Activated T-helper 2 cell treated with anti-CD3 and anti-CD28 coated beads, Interferon-gamma antibody, Interleukin-2, Interleukin-4, amounts not matched to agents 10 μg/mL and 5 μg/mL and 100 μg/mL, durations not matched to agents 14 hours and 24 hours and 36 hours (primary cell): ENCODE measurements around the gene USP37. TPM values are rescaled to one million over a fixed set of nuclear protein-coding genes. Genes with fewer than 3 reads are reported as not detected.
A peak's percentile ranks its signal among the peaks of the same experiment; 100 is the strongest.

Source experiments
- DNase-seq: peaks from one replicate; pipeline ENCODE4 v3.0.0; 2021; ENCODE audit warnings: low spot score
- H3K27ac Mint-ChIP-seq: one replicate; pipeline ENCODE4 v1.8.0; 2021; ENCODE audit warnings: mixed read lengths
- H3K27me3 Mint-ChIP-seq: one replicate; pipeline ENCODE4 v1.8.0; 2021; ENCODE audit warnings: low read depth, mixed read lengths
- H3K36me3 Mint-ChIP-seq: one replicate; pipeline ENCODE4 v1.8.0; 2021; ENCODE audit warnings: low read depth, mixed read lengths
- H3K4me1 Mint-ChIP-seq: one replicate; pipeline ENCODE4 v1.8.0; 2021; ENCODE audit warnings: low read depth, mixed read lengths
- H3K4me3 Mint-ChIP-seq: one replicate; pipeline ENCODE4 v1.8.0; 2021; ENCODE audit warnings: low read depth, mild to moderate bottlenecking, moderate library complexity, mixed read lengths
- H3K9me3 Mint-ChIP-seq: one replicate; pipeline ENCODE4 v1.8.0; 2021; ENCODE audit warnings: mixed read lengths
- intact Hi-C: fragments of 100-400 bp; cut with micrococcal nuclease; formaldehyde crosslinking; loops from one replicate; pipeline ENCODE4 v1.15.1; 2023
- total RNA-seq: library from RNA; stranded (reverse); gene quantifications from 2 replicates; pipeline ENCODE4 v1.2.3, GENCODE V29; 2022

The USP37 gene
- total RNA-seq, 1 donor from 2014 or later = 43.7 TPM

DNA sequence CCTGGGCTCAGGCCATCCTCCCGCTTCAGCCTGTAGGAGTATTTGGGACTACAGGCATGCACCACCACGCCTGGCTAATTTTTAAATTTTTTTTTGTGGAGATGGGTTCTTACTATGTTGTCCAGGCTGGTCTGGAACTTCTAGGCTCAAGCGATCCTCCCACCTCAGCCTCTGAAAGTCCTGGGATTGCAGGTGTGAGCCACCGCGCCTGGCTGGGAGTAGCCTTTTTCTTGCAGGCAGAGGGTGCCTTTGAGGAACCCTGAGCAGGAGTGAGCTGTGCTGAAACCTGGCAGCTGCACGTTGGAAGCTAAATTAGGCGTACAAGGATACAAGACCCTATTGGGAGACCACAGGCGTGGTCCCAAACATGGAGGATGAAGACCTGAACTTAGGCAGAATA is 160.4 kb downstream of the USP37 start:
- no peak for DNase-seq
- no peaks in the 10 kb centered on the region for H3K9me3 Mint-ChIP-seq
- intact Hi-C loops = loop anchor here (5.0 to 10.0 kb wide), 4 partner anchors 60 to 847 kb away; partner anchors contain the start of genes TUBA4A and TUBA4B
- no peak overlapping the region for H3K4me3 Mint-ChIP-seq
- no peak overlapping the region for H3K27ac Mint-ChIP-seq
- peaks cover 39% of the 10 kb centered on the region for H3K4me1 Mint-ChIP-seq
- no peaks in the 10 kb centered on the region for H3K27me3 Mint-ChIP-seq
- peaks cover 31% of the 10 kb centered on the region for H3K36me3 Mint-ChIP-seq

DNA sequence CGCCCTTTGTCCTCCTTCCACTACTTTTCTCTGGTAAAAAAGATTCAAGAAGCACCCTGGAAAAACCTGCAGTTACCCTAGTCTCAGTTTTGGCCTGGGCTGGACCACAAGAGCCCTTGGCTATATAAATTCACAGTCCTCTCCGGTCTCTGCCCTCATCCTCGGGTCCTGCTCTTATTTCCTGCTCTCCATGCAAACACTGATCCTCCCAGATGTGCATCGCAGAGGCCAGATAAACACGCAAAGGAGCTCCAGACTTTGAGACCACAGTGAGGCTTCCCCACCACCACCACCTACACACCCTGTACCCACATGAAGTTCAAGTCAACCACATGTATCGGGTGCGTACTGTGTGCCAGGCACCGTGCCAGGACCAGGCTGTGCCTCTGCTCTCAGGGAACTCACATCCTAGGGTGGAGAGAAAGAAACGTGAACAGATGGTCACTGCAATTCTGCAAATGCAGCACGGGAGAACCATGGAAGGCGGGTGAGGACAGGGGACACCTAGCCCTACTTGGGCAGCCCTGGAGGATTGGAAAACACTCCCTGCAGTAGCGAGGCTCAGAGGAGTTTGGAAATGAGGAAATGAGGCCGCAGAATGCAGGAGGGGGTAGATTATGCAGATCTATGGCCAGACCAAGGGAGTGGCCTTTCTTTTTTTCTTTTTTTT is 161.1 kb downstream of the USP37 start:
- Mint-ChIP-seq H3K4me3 (peak overlapping the region; percentile 70), H3K9me3 (no peaks in the 10 kb centered on the region), H3K4me1 (peaks cover 33% of the 10 kb centered on the region), H3K27me3 (no peaks in the 10 kb centered on the region), H3K36me3 (peaks cover 37% of the 10 kb centered on the region), H3K27ac (peak overlapping the region; percentile 81)
- intact Hi-C loops = loop anchor here (1.0 to 10.0 kb wide), 6 partner anchors 11 to 848 kb away; partner anchors contain the start of genes CNOT9, TUBA4A, TUBA4B and USP37
- DNase-seq = peak; percentile 41

DNA sequence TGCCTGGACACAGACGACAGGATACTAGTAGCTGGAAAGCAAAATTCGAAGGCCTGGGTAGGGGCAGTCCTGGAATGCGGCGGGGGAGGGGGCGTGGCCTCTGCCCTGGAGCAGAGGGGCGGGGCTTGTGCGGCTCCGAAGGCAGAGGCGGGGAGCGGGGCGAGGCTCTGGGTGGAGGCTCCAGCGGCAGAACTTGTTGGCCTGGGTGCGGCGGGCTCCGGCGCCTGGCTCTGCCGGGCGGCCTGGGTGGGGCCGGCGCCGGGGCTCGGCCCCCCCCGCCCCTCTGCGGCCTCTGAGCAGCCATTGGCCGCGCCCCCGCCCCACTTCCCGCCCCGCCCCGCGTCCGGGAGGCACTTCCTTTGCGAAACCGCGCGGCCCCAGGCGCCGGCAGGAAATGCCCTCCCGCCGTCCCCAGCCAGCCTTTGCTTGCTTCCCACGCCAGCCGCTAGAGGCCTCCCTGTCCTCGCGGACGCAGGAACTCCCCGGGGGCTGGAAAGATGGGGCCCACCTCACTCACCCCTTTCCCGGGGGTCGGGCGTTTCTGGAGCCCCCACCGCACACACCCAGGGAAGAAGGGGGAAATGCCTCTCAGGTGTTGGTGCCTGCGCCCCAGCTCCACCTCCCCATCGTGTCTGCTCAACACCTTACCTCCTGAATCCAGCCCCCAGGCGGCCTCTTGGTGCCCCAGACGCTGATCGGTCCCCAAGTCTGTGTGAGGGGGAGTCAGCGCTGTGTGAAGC is 161.8 kb downstream of the USP37 start:
- peak overlapping the region; percentile 76 for H3K4me3 Mint-ChIP-seq
- H3K36me3 Mint-ChIP-seq = peaks cover 43% of the 10 kb centered on the region
- DNase-seq = peak; percentile 91
- peak overlapping the region; percentile 81 for H3K27ac Mint-ChIP-seq
- peaks cover 36% of the 10 kb centered on the region for H3K4me1 Mint-ChIP-seq
- intact Hi-C loops = loop anchor here (1.0 to 10.0 kb wide), 6 partner anchors 10 to 848 kb away; partner anchors contain the start of genes CNOT9, TUBA4A, TUBA4B and USP37
- H3K9me3 Mint-ChIP-seq = no peaks in the 10 kb centered on the region
- H3K27me3 Mint-ChIP-seq = no peaks in the 10 kb centered on the region

DNA sequence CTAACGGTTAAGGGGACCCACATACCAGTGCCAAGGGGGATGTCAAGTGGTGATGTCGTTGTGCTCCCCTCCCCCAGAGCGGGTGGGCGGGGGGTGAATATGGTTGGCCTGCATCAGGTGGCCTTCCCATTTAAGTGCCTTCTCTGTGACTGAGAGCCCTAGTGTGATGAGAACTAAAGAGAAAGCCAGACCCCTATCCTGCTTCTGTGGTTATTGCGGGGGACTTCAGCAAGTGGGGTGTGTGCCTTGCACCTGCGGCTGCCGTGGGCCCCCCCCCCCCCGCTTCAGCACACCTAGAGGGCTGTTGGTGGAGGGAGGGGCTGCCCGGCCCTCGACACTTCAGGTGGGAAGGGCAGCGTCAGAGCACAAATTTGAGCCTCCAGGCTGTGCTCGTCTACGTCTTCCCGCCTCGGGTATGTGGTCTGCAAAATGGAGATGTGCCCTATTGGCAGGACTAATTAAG is 162.4 kb downstream of the USP37 start:
- intact Hi-C loops = loop anchor here (1.0 to 10.0 kb wide), 6 partner anchors 9 to 849 kb away; partner anchors contain the start of genes CNOT9, TUBA4A, TUBA4B and USP37
- peak overlapping the region; percentile 78 for H3K27ac Mint-ChIP-seq
- peak overlapping the region; percentile 76 for H3K4me3 Mint-ChIP-seq
- H3K4me1 Mint-ChIP-seq = peaks cover 36% of the 10 kb centered on the region
- no peaks in the 10 kb centered on the region for H3K27me3 Mint-ChIP-seq
- DNase-seq = no peak
- peaks cover 47% of the 10 kb centered on the region for H3K36me3 Mint-ChIP-seq
- no peaks in the 10 kb centered on the region for H3K9me3 Mint-ChIP-seq

DNA sequence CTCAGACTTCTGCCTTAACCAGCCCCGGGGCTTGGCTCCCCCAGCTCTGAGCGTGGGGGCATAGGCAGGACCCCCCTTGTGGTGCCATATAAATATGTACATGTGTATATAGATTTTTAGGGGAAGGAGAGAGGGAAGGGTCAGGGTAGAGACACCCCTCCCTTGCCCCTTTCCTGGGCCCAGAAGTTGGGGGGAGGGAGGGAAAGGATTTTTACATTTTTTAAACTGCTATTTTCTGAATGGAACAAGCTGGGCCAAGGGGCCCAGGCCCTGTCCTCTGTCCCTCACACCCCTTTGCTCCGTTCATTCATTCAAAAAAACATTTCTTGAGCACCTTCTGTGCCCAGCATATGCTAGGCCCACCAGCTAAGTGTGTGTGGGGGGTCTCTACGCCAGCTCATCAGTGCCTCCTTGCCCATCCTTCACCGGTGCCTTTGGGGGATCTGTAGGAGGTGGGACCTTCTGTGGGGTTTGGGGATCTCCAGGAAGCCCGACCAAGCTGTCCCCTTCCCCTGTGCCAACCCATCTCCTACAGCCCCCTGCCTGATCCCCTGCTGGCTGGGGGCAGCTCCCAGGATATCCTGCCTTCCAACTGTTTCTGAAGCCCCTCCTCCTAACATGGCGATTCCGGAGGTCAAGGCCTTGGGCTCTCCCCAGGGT is 162.9 kb downstream of the USP37 start:
- H3K4me3 Mint-ChIP-seq = peak overlapping the region; percentile 76
- no peak for DNase-seq
- peaks cover 36% of the 10 kb centered on the region for H3K4me1 Mint-ChIP-seq
- no peaks in the 10 kb centered on the region for H3K27me3 Mint-ChIP-seq
- H3K9me3 Mint-ChIP-seq = no peaks in the 10 kb centered on the region
- H3K27ac Mint-ChIP-seq = peak overlapping the region; percentile 78
- peaks cover 47% of the 10 kb centered on the region for H3K36me3 Mint-ChIP-seq
- intact Hi-C loops = loop anchor here (5.0 to 10.0 kb wide), 4 partner anchors 62 to 850 kb away; partner anchors contain the start of genes TUBA4A and TUBA4B

DNA sequence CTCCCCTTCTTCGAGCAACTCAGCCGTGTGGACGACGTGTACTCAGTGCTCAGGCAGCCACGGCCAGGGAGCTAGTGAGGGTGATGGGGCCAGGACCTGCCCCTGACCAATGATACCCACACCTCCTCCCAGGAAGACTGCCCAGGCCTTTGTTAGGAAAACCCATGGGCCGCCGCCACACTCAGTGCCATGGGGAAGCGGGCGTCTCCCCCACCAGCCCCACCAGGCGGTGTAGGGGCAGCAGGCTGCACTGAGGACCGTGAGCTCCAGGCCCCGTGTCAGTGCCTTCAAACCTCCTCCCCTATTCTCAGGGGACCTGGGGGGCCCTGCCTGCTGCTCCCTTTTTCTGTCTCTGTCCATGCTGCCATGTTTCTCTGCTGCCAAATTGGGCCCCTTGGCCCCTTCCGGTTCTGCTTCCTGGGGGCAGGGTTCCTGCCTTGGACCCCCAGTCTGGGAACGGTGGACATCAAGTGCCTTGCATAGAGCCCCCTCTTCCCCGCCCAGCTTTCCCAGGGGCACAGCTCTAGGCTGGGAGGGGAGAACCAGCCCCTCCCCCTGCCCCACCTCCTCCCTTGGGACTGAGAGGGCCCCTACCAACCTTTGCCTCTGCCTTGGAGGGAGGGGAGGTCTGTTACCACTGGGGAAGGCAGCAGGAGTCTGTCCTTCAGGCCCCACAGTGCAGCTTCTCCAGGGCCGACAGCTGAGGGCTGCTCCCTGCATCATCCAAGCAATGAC is 163.6 kb downstream of the USP37 start:
- H3K27ac Mint-ChIP-seq = peak overlapping the region; percentile 6
- no peak for DNase-seq
- intact Hi-C loops = loop anchor here (5.0 to 10.0 kb wide), 4 partner anchors 63 to 850 kb away; partner anchors contain the start of genes TUBA4A and TUBA4B

DNA sequence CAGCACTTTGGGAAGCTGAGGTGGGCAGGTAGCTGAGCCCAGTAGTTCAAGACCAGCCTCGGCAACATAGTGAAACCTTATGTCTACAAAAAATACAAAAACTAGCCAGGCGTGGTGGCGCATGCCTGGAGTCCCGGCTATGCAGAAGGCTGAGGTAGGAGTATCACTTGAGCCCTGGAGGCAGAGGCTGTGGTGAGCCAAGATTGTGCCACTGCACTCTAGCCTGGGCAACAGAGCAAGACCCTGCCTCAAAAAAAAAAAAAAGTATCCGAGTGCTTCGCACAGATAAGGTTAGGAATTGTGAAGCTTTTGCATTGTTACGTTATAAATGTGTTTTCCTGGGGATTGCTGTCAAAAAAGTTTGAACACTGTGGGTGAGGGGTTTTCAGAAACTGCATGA is 164.3 kb downstream of the USP37 start:
- peaks cover 36% of the 10 kb centered on the region for H3K4me1 Mint-ChIP-seq
- intact Hi-C loops = loop anchor here (10.0 kb wide), 1 partner anchor 851 kb away; the partner anchor contains the start of genes TUBA4A and TUBA4B
- H3K4me3 Mint-ChIP-seq = no peak overlapping the region
- no peaks in the 10 kb centered on the region for H3K9me3 Mint-ChIP-seq
- DNase-seq = no peak
- peak overlapping the region; percentile 6 for H3K27ac Mint-ChIP-seq
- H3K36me3 Mint-ChIP-seq = peaks cover 47% of the 10 kb centered on the region
- no peaks in the 10 kb centered on the region for H3K27me3 Mint-ChIP-seq

More for the DNA sequence above, 163.6 kb downstream of the USP37 start:
- H3K4me3 Mint-ChIP-seq = no peak overlapping the region
- peaks cover 47% of the 10 kb centered on the region for H3K36me3 Mint-ChIP-seq
- H3K4me1 Mint-ChIP-seq = peaks cover 36% of the 10 kb centered on the region
- H3K27me3 Mint-ChIP-seq = no peaks in the 10 kb centered on the region
- H3K9me3 Mint-ChIP-seq = no peaks in the 10 kb centered on the region

DNA sequence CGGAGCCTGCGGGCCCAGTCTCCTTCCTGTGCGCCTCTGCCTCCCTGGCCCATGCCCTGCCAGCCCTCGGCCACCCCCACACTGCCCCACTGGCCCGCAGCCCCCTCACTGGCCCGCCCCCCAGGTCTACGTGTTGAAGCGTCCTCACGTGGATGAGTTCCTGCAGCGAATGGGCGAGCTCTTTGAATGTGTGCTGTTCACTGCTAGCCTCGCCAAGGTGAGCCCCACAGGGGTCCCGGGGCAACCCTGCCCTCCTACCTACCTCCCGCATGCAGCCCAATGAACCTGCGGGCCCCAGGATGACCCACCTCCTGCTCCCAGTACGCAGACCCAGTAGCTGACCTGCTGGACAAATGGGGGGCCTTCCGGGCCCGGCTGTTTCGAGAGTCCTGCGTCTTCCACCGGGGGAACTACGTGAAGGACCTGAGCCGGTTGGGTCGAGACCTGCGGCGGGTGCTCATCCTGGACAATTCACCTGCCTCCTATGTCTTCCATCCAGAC is 165.2 kb downstream of the USP37 start:
- no peak overlapping the region for H3K27ac Mint-ChIP-seq
- H3K9me3 Mint-ChIP-seq = no peaks in the 10 kb centered on the region
- peak overlapping the region; percentile 50 for H3K4me3 Mint-ChIP-seq
- H3K27me3 Mint-ChIP-seq = no peaks in the 10 kb centered on the region
- no peak for DNase-seq
- intact Hi-C loops = loop anchor here (10.0 kb wide), 1 partner anchor 852 kb away; the partner anchor contains the start of genes TUBA4A and TUBA4B
- peaks cover 36% of the 10 kb centered on the region for H3K4me1 Mint-ChIP-seq
- H3K36me3 Mint-ChIP-seq = peaks cover 47% of the 10 kb centered on the region

DNA sequence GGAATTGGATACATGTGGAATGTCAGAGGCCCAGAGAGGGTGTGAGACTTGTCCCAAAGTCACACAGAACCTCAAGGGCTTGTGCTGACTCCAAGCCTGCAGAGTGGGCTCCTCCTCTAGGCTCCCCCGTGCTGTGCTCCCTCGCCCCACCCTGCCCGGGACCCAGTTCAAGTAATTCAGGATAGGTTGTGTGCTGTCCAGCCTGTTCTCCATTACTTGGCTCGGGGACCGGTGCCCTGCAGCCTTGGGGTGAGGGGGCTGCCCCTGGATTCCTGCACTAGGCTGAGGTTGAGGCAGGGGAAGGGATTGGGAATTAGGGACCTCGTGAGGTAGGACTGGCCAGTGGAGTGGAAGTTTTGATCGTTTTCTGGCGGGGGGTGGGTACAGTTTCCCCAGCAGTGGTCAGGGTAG is 165.7 kb downstream of the USP37 start:
- peaks cover 39% of the 10 kb centered on the region for H3K4me1 Mint-ChIP-seq
- H3K9me3 Mint-ChIP-seq = no peaks in the 10 kb centered on the region
- intact Hi-C loops = loop anchor here (10.0 kb wide), 1 partner anchor 852 kb away; the partner anchor contains the start of genes TUBA4A and TUBA4B
- peak overlapping the region; percentile 4 for H3K27ac Mint-ChIP-seq
- H3K27me3 Mint-ChIP-seq = no peaks in the 10 kb centered on the region
- peak overlapping the region; percentile 33 for H3K4me3 Mint-ChIP-seq
- no peak for DNase-seq
- peaks cover 47% of the 10 kb centered on the region for H3K36me3 Mint-ChIP-seq

DNA sequence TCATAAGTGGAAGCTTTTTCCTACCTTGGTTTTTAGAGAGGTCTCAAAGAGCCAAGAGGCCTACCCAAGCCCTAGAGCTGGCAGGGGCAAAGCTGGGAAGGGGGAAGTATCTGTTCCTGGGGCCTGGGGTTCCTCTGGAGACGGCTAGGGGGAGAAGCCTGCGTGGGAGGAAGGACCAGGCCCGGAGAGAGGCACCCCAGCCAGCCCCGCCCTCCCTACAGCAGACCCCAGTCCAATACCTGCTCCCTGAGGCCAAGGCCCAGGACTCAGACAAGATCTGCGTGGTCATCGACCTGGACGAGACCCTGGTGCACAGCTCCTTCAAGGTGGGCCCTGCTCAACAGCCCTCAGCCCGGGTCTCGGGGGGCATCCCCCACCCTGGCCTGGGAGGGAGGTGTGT is 166.3 kb downstream of the USP37 start:
- intact Hi-C loops = loop anchor here (10.0 kb wide), 1 partner anchor 853 kb away; the partner anchor contains the start of genes TUBA4A and TUBA4B

More for the DNA sequence above, 166.3 kb downstream of the USP37 start:
- Mint-ChIP-seq H3K4me3 (peak overlapping the region; percentile 93), H3K9me3 (no peaks in the 10 kb centered on the region), H3K27ac (no peak overlapping the region), H3K27me3 (no peaks in the 10 kb centered on the region), H3K4me1 (peaks cover 39% of the 10 kb centered on the region), H3K36me3 (peaks cover 47% of the 10 kb centered on the region)
- DNase-seq = no peak
